Testis (tissue), 3 donors: Measurements from ENCODE around the gene AGBL4. TPM values are rescaled to one million over a fixed set of nuclear protein-coding genes. Genes with fewer than 3 reads are reported as not detected.

ENCODE experiments used
- DNase-seq: peaks from one replicate; pipeline ENCODE4 v3.0.0-alpha.2; 2019
- H3K27ac ChIP-seq, 2 donors: fragments of 200-600 bp; sonication (generic); one replicate each; pipeline ENCODE4 v1.5.1; 2019
- H3K27me3 ChIP-seq: fragments of 200-600 bp; sonication (generic); one replicate; pipeline ENCODE4 v1.5.1; 2019
- H3K36me3 ChIP-seq: fragments of 200-600 bp; sonication (generic); one replicate; pipeline ENCODE4 v1.5.1; 2017; ENCODE audit warnings: low read depth; ENCODE audit errors: missing control alignments
- H3K4me1 ChIP-seq: fragments of 200-600 bp; sonication (generic); one replicate; pipeline ENCODE4 v1.5.1; 2019
- H3K4me3 ChIP-seq, 2 donors: fragments of 200-600 bp; sonication (generic); one replicate each; pipeline ENCODE4 v1.5.1; 2017 to 2019
- H3K9me3 ChIP-seq: fragments of 200-600 bp; sonication (generic); one replicate; pipeline ENCODE4 v1.5.1; 2017
- CTCF ChIP-seq, 3 experiments: fragments of 450-650 bp in 2 of 3; fragments of 200-600 bp in 1 of 3; sonication (generic) in 1 of 3; IDR thresholded peaks; one replicate each; pipeline ENCODE4 v1.5.1; 2016 to 2019; ENCODE audit warnings: antibody characterized with exemption in 3 of 3, mild to moderate bottlenecking in 2 of 3, moderate library complexity in 1 of 3
- POLR2A ChIP-seq: fragments of 450-650 bp; IDR thresholded peaks from one replicate; pipeline ENCODE4 v1.6.1; 2017; ENCODE audit warnings: antibody characterized with exemption, mild to moderate bottlenecking, moderate library complexity
- WGBS, 2 donors: methylation state at CpG; one replicate each; pipeline ENCODE4 v1.1.5; 2018; 5-methylcytosine and 5-hydroxymethylcytosine counted together
- intact Hi-C: fragments of 100-400 bp; cut with DNase I; formaldehyde crosslinking; loops from one replicate; pipeline ENCODE4 v1.15.1; 2023; ENCODE audit warnings: low total_unique reads
- polyA plus RNA-seq: library from polyadenylated mRNA; stranded (reverse); fragments of 350-450 nt; fragmentation: Illumina TruSeq; extraction: RNeasy Lipid Tissue Mini Kit (QIAGEN cat#74804); gene quantifications from one replicate; pipeline ENCODE4 v1.2.3, GENCODE V29; 2014; ENCODE audit warnings: low read depth, low replicate concordance; ENCODE audit not compliant: insufficient read depth
- total RNA-seq, 2 donors: library from RNA; depleted of rRNA; stranded (reverse); fragments of >200 nt; gene quantifications; one replicate each; pipeline ENCODE4 v1.2.3, GENCODE V29; 2016

The AGBL4 gene
- total and polyA plus RNA-seq, 3 donors from 2014 or later, result 3.3 to 6.9 (median 5.8) TPM

- H3K27me3 ChIP-seq, result no peaks in the 10 kb centered on the region
- H3K4me3 ChIP-seq, result no peak overlapping the region
- intact Hi-C loops, result no loop called here
- no peak for DNase-seq
- WGBS, 2 donors, result 76 to 77% methylated on average over 7 of the region's 7 CpGs
- no peaks in the 10 kb centered on the region for H3K36me3 ChIP-seq
- H3K4me1 ChIP-seq, result no peaks in the 10 kb centered on the region
- no peaks in the 10 kb centered on the region for H3K9me3 ChIP-seq
- TF ChIP-seq POLR2A (no peak), CTCF (IDR thresholded peaks at IDR 0.05) (no peak)
- no peak overlapping the region for H3K27ac ChIP-seq
Observed at GRCh38 chr1:49527606-49528305, 496.0 kb downstream of the AGBL4 start.

DNA sequence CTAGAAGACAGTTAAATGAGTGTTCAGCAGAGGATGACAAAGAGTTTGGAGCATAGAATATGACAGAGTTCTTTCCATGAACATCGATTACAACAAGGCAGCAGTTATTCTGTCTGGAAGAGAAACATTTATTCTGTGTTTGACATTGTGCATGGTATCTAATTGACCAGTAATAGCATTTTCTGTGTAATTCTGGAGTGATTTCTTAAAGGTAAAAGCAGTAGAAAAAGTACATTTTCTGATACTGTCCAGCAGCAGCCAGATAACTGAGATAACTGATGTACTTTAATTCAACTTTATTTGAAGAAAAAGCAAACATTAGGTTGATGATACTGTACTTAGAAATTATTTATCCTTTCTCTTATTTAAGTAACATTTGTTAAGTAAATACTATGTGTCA lies 497.1 kb downstream of the AGBL4 start:
- DNase-seq, result no peak
- no peak overlapping the region for H3K27ac ChIP-seq
- H3K27me3 ChIP-seq, result no peaks in the 10 kb centered on the region
- no peaks in the 10 kb centered on the region for H3K9me3 ChIP-seq
- WGBS, 2 donors, result 86 to 92% methylated on average over 1 of the region's 1 CpG
- H3K4me1 ChIP-seq, result no peaks in the 10 kb centered on the region
- intact Hi-C loops, result no loop called here
- TF ChIP-seq POLR2A, result no peak
- TF ChIP-seq CTCF (IDR thresholded peaks at IDR 0.05), result no peak
- no peak overlapping the region for H3K4me3 ChIP-seq
- H3K36me3 ChIP-seq, result no peaks in the 10 kb centered on the region

DNA sequence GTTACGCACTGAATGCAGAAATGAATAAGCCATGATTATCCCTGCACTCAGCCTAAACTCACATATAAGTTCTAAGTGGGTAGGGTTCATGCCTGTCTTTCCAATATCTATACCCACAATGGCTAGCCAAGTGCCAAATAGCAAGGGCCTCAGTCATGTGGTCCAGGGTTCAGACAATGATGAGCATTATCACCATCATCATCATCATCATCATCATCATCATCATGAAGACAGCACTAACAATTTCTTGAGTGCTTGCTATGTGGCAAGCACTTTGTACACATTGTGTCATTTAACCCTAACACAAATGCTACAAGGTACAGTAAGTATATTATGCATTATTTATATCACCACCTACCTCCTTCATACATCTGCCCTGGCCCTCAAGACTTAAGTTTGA lies 500.0 kb downstream of the AGBL4 start:
- no peaks in the 10 kb centered on the region for H3K4me1 ChIP-seq
- no peaks in the 10 kb centered on the region for H3K36me3 ChIP-seq
- H3K9me3 ChIP-seq, result no peaks in the 10 kb centered on the region
- WGBS, 2 donors, result 93 to 100% methylated on average over 1 of the region's 1 CpG
- no peak for TF ChIP-seq CTCF (IDR thresholded peaks at IDR 0.05)
- TF ChIP-seq POLR2A, result no peak
- no peaks in the 10 kb centered on the region for H3K27me3 ChIP-seq
- no peak overlapping the region for H3K4me3 ChIP-seq
- DNase-seq, result no peak
- intact Hi-C loops, result no loop called here
- no peak overlapping the region for H3K27ac ChIP-seq

- H3K4me3 ChIP-seq, result no peak overlapping the region
- intact Hi-C loops, result no loop called here
- DNase-seq, result no peak
- 72 to 73% methylated on average over 1 of the region's 1 CpG for WGBS, 2 donors
- TF ChIP-seq POLR2A (no peak), CTCF (IDR thresholded peaks at IDR 0.05) (no peak)
- H3K9me3 ChIP-seq, result no peaks in the 10 kb centered on the region
- no peaks in the 10 kb centered on the region for H3K4me1 ChIP-seq
- no peaks in the 10 kb centered on the region for H3K36me3 ChIP-seq
- H3K27me3 ChIP-seq, result no peaks in the 10 kb centered on the region
- no peak overlapping the region for H3K27ac ChIP-seq
Observed at GRCh38 chr1:49466961-49467360, 556.8 kb downstream of the AGBL4 start.
